ENCODE results near the gene LHFPL6. TPM values are rescaled to one million over a fixed set of nuclear protein-coding genes. Genes with fewer than 3 reads are reported as not detected.

LHFPL6 gene
- total RNA-seq, 1 experiment from 2014 or later = 25.7 TPM

GRCh38 chr13:39373145-39373544 lies 229.8 kb downstream of the LHFPL6 start:
- Histone ChIP-seq H3K27ac (ENCODE audit: low read length) (no peak overlapping the region), H3K9me3 (ENCODE audit: control insufficient read depth, insufficient read depth, low read depth, low read length) (no peaks in the 10 kb centered on the region), H3K4me3 (ENCODE audit: low read depth in 2 of 2, low read length in 2 of 2) (no peak overlapping the region), H3K4me1 (ENCODE audit: control insufficient read depth, insufficient read depth, low read length) (no peaks in the 10 kb centered on the region), H3K27me3 (ENCODE audit: control insufficient read depth, insufficient read depth, low read length) (no peaks in the 10 kb centered on the region), H3K36me3 (ENCODE audit: control insufficient read depth, insufficient read depth, low read length) (no peaks in the 10 kb centered on the region)
- no peak for TF ChIP-seq SIN3A (IDR thresholded peaks at IDR 0.05; ENCODE audit: borderline replicate concordance, insufficient read depth, low read depth, low read length)
- TF ChIP-seq TCF7L2 (IDR thresholded peaks at IDR 0.05; ENCODE audit: low read depth, low read length) = no peak
- TF ChIP-seq REST (IDR thresholded peaks at IDR 0.05; ENCODE audit: insufficient read depth in 1 of 2, low read depth in 2 of 2, low read length in 1 of 2) = no peak
- TF ChIP-seq POLR2AphosphoS5 (IDR thresholded peaks at IDR 0.05; ENCODE audit: low read depth, low read length) = no peak
- BruUV-seq (replicated peaks) = no TSS peak
- CTCF ChIA-PET = no interaction called here
- DNase-seq (ENCODE audit: low read depth, low spot score) = no peak
- POLR2A ChIA-PET = no interaction called here
- in situ Hi-C loops (cut with HindIII; ENCODE audit: low pct_unique_long_range_greater_than_20kb, low sequenced_read_pairs) (no loop called here), intact Hi-C loops (cut with micrococcal nuclease; ENCODE audit: unreplicated experiment) (no loop called here)
- no peak for ATAC-seq

- no TSS peak for BruUV-seq (replicated peaks)
- H3K9me3 ChIP-seq (ENCODE audit: control insufficient read depth, insufficient read depth, low read depth, low read length) = no peaks in the 10 kb centered on the region
- H3K4me3 ChIP-seq (ENCODE audit: low read depth in 2 of 2, low read length in 2 of 2) = no peak overlapping the region
- intact Hi-C loops (cut with micrococcal nuclease; ENCODE audit: unreplicated experiment) (no loop called here), in situ Hi-C loops (cut with HindIII; ENCODE audit: low pct_unique_long_range_greater_than_20kb, low sequenced_read_pairs) (no loop called here)
- H3K27ac ChIP-seq (ENCODE audit: low read length) = no peak overlapping the region
- H3K4me1 ChIP-seq (ENCODE audit: control insufficient read depth, insufficient read depth, low read length) = no peaks in the 10 kb centered on the region
- H3K36me3 ChIP-seq (ENCODE audit: control insufficient read depth, insufficient read depth, low read length) = no peaks in the 10 kb centered on the region
- no peak for TF ChIP-seq SIN3A (IDR thresholded peaks at IDR 0.05; ENCODE audit: borderline replicate concordance, insufficient read depth, low read depth, low read length)
- no peak for TF ChIP-seq TCF7L2 (IDR thresholded peaks at IDR 0.05; ENCODE audit: low read depth, low read length)
- no peak for TF ChIP-seq REST (IDR thresholded peaks at IDR 0.05; ENCODE audit: insufficient read depth in 1 of 2, low read depth in 2 of 2, low read length in 1 of 2)
- TF ChIP-seq POLR2AphosphoS5 (IDR thresholded peaks at IDR 0.05; ENCODE audit: low read depth, low read length) = no peak
- TF ChIP-seq CTCF (IDR thresholded peaks at IDR 0.05) = no peak
- H3K27me3 ChIP-seq (ENCODE audit: control insufficient read depth, insufficient read depth, low read length) = no peaks in the 10 kb centered on the region
- CTCF ChIA-PET = no interaction called here
- POLR2A ChIA-PET = no interaction called here
- DNase-seq (ENCODE audit: low read depth, low spot score) (no peak), ATAC-seq (no peak)
These were observed 231.3 kb downstream of the LHFPL6 start for GRCh38 chr13:39371706-39372105.

Measured in Panc1 (cell line).